ENCODE results near the gene GALT.

- TF ChIP-seq CTCF (IDR thresholded peaks at IDR 0.05), result no peak
- TF ChIP-seq POLR2A (IDR thresholded peaks at IDR 0.05), result no peak
Measured at GRCh38 chr9:34674440-34674839, 28.0 kb downstream of the GALT start.

Measured in vagina (tissue), 2 donors.